ENCODE data around the gene SRPX.

DNA sequence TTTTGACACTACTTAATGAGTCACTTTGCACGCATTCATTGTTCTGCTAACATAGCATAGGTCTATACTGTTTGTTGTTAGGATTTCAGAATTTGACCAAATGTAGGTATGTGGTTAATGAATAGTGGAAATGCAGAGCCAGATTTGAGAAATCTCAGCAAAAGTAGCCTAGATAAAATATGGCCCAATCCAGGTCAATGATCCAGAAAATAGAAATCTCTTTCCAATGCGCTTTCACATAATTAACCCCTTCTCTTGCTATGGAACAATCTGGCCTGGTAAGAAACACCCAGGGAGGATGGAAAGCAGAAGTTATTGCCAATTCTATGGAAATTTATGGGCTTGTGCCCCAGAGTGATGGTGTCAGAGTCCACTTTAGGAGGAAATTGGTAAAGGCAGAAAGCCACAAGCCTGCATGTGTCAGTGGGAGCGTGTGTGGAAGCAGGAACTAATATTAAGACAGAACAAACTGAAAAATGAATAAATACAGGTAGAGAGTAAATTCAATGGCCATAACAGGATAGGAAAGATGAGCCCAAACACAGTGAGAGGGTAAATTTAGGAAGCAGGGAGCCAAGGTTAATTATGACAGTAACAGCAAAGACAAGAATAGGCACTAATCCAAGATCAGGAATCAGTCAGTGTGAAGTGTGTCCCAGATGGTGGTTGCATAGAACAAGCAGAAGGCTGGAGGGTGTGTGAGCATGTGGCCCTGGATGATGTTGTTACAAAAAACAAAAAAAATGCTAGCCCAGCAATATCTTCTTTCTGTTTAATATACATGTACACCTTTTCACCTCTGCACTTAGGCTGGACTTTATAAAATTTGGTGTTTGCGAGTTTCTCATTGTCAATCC lies 111.4 kb downstream of the SRPX start:
- TF ChIP-seq, protein P1, sequence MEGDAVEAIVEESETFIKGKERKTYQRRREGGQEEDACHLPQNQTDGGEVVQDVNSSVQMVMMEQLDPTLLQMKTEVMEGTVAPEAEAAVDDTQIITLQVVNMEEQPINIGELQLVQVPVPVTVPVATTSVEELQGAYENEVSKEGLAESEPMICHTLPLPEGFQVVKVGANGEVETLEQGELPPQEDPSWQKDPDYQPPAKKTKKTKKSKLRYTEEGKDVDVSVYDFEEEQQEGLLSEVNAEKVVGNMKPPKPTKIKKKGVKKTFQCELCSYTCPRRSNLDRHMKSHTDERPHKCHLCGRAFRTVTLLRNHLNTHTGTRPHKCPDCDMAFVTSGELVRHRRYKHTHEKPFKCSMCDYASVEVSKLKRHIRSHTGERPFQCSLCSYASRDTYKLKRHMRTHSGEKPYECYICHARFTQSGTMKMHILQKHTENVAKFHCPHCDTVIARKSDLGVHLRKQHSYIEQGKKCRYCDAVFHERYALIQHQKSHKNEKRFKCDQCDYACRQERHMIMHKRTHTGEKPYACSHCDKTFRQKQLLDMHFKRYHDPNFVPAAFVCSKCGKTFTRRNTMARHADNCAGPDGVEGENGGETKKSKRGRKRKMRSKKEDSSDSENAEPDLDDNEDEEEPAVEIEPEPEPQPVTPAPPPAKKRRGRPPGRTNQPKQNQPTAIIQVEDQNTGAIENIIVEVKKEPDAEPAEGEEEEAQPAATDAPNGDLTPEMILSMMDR (IDR thresholded peaks at IDR 0.05; ENCODE audit: insufficient read depth, low read length, poor library complexity, severe bottlenecking) = no peak
- no peak for TF ChIP-seq EZH2phosphoT487 (conservative IDR thresholded peaks at IDR 0.05; ENCODE audit: low read length)
